ENCODE results near the gene ASCL5.

DNA sequence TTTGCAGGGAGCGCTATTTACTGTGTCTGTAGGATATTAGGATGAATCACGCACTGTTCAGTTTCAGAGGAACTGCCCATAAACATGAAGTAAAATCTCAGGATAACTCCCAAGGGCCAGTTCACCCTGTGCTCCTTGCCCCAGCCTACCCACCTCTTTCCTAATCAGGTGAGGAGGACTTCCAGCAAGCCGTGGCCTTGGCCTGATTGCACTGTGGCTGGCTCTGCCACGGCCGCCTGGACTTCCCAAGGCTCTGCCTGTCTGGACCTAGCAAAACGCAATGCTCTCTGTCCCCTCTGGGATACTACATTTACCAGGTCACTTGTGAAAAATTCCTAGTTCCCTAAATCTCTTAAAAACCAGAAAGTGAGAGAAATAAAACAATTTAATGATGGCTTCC lies 7.4 kb upstream of the ASCL5 start:
- TF ChIP-seq, protein P1, sequence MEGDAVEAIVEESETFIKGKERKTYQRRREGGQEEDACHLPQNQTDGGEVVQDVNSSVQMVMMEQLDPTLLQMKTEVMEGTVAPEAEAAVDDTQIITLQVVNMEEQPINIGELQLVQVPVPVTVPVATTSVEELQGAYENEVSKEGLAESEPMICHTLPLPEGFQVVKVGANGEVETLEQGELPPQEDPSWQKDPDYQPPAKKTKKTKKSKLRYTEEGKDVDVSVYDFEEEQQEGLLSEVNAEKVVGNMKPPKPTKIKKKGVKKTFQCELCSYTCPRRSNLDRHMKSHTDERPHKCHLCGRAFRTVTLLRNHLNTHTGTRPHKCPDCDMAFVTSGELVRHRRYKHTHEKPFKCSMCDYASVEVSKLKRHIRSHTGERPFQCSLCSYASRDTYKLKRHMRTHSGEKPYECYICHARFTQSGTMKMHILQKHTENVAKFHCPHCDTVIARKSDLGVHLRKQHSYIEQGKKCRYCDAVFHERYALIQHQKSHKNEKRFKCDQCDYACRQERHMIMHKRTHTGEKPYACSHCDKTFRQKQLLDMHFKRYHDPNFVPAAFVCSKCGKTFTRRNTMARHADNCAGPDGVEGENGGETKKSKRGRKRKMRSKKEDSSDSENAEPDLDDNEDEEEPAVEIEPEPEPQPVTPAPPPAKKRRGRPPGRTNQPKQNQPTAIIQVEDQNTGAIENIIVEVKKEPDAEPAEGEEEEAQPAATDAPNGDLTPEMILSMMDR (IDR thresholded peaks at IDR 0.05): no peak
- no peak for TF ChIP-seq POLR2A (IDR thresholded peaks at IDR 0.05)

All from vagina (tissue), 2 donors.